SK-N-SH treated with all-trans-retinoic acid at 6 μM for 48 hours (cell line): ENCODE data around the gene GPR137B.

Experiments
- ATAC-seq: fragments of 200-7000 bp; cut with Tn5 transposase; 3 replicates; pipeline ENCODE4 v1.9.1; 2020; ENCODE audit warnings: mild to moderate bottlenecking, moderate library complexity
- ARNTL ChIP-seq: fragments of 450-650 bp; formaldehyde crosslinking; IDR thresholded peaks from 2 replicates; pipeline ENCODE4 v1.5.0; 2020; ENCODE audit warnings: low read depth, mild to moderate bottlenecking, moderate library complexity, borderline replicate concordance
- BACH2 ChIP-seq: fragments of 250-450 bp; sonication (Bioruptor Pico); IDR thresholded peaks from 2 replicates; pipeline ENCODE4 v1.9.0; 2021; ENCODE audit warnings: mild to moderate bottlenecking, borderline replicate concordance
- CSDC2 ChIP-seq: fragments of 250-450 bp; sonication (Bioruptor Pico); IDR thresholded peaks from 2 replicates; pipeline ENCODE4 v1.5.0; 2020; ENCODE audit warnings: mild to moderate bottlenecking, moderate library complexity
- ESRRG ChIP-seq: fragments of 250-450 bp; sonication (Bioruptor Pico); IDR thresholded peaks from 2 replicates; pipeline ENCODE4 v1.6.1; 2021; ENCODE audit warnings: mild to moderate bottlenecking
- GLIS3 ChIP-seq: fragments of 250-450 bp; sonication (Bioruptor Pico); IDR thresholded peaks from 2 replicates; pipeline ENCODE4 v1.5.0; 2020; ENCODE audit warnings: mild to moderate bottlenecking, moderate library complexity
- ISL1 ChIP-seq: fragments of 250-450 bp; sonication (Bioruptor Pico); IDR thresholded peaks from 2 replicates; pipeline ENCODE4 v2.1.2; 2022; ENCODE audit warnings: mild to moderate bottlenecking, moderate library complexity
- PPARA ChIP-seq: fragments of 250-450 bp; sonication (Bioruptor Pico); IDR thresholded peaks from 2 replicates; pipeline ENCODE4 v1.5.0; 2020; ENCODE audit warnings: mild to moderate bottlenecking, borderline replicate concordance
- RARB ChIP-seq: fragments of 250-450 bp; sonication (Bioruptor Pico); IDR thresholded peaks from 2 replicates; pipeline ENCODE4 v1.8.0; 2021; ENCODE audit warnings: mild to moderate bottlenecking, moderate library complexity
- SNAI2 ChIP-seq: fragments of 250-450 bp; sonication (Bioruptor Pico); IDR thresholded peaks from 2 replicates; pipeline ENCODE4 v1.5.0; 2020; ENCODE audit warnings: mild to moderate bottlenecking, moderate library complexity
- TCF4 ChIP-seq: fragments of 250-450 bp; sonication (Bioruptor Pico); IDR thresholded peaks from 2 replicates; pipeline ENCODE4 v1.8.0; 2021; ENCODE audit warnings: mild to moderate bottlenecking, moderate library complexity, borderline replicate concordance
- TOX ChIP-seq: fragments of 250-450 bp; sonication (Bioruptor Pico); IDR thresholded peaks from 2 replicates; pipeline ENCODE4 v1.8.0; 2021; ENCODE audit warnings: mild to moderate bottlenecking, moderate library complexity, borderline replicate concordance
- ZFP3 ChIP-seq: fragments of 250-450 bp; sonication (Bioruptor Pico); IDR thresholded peaks from 2 replicates; pipeline ENCODE4 v1.5.0; 2020; ENCODE audit warnings: mild to moderate bottlenecking, moderate library complexity
- ZFP30 ChIP-seq: fragments of 450-650 bp; formaldehyde crosslinking; IDR thresholded peaks from 2 replicates; pipeline ENCODE4 v1.5.0; 2022; ENCODE audit warnings: mild to moderate bottlenecking, moderate library complexity
- ZNF565 ChIP-seq: fragments of 450-650 bp; formaldehyde crosslinking; conservative IDR thresholded peaks from 2 replicates; pipeline ENCODE4 v1.5.0; 2020; ENCODE audit warnings: low read depth, mild to moderate bottlenecking, moderate library complexity
- ZNF70 ChIP-seq: fragments of 450-650 bp; formaldehyde crosslinking; IDR thresholded peaks from 2 replicates; pipeline ENCODE4 v1.5.0; 2020; ENCODE audit warnings: mild to moderate bottlenecking, moderate library complexity
- ZNF8 ChIP-seq: fragments of 450-650 bp; formaldehyde crosslinking; IDR thresholded peaks from 2 replicates; pipeline ENCODE4 v1.5.0; 2020; ENCODE audit warnings: mild to moderate bottlenecking, moderate library complexity
- TF ChIP-seq, protein P1 (sequence below): fragments of 250-450 bp; sonication (Bioruptor Pico); IDR thresholded peaks from 2 replicates; pipeline ENCODE4 v1.5.0; 2020; ENCODE audit warnings: mild to moderate bottlenecking, moderate library complexity
- TF ChIP-seq, protein P2 (sequence below): fragments of 250-450 bp; sonication (Bioruptor Pico); IDR thresholded peaks from 2 replicates; pipeline ENCODE4 v1.5.1; 2020; ENCODE audit warnings: low read depth, mild to moderate bottlenecking, moderate library complexity
- TF ChIP-seq, protein P3 (sequence below): fragments of 250-450 bp; sonication (Bioruptor Pico); IDR thresholded peaks from 2 replicates; pipeline ENCODE4 v1.5.1; 2021; ENCODE audit warnings: mild to moderate bottlenecking, moderate library complexity
- TF ChIP-seq, protein P4 (sequence below): fragments of 250-450 bp; sonication (Bioruptor Pico); IDR thresholded peaks from 2 replicates; pipeline ENCODE4 v1.8.0; 2020; ENCODE audit warnings: mild to moderate bottlenecking, moderate library complexity, borderline replicate concordance

Gene GPR137B

DNA sequence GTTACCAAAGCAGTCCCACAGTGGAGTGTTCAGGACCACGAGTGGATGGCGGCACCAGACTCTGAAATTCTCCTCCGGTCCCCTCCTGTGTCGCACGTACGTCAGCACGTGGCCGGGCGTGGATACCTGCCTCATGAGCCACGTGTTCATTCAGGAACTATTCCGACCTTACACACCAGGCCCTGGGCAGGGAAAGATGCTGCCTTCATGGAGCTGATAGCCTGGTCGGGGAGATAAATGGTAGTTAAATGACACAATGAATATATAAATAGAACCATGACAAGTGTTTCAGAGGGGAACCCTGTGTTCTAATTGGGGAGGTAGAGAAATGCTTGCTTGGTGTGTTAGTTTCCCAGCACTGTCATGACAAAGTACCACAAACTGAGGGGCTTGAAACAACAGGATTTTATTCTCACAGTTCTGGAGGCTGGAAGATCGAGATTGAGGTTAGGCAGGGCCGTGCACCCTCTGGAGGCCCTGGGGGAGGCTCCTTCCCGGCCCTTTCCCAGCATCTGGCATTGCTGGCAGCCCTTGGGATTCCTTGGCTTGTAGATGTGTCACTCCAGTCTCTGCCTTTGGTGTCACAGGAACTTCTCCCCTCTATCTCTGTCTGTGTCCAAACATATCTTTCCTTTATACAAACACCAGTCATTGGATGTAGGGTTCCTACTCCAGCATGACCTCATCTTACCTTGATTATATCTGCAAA is 28.9 kb upstream of the GPR137B start:
- TF ChIP-seq, protein P1, sequence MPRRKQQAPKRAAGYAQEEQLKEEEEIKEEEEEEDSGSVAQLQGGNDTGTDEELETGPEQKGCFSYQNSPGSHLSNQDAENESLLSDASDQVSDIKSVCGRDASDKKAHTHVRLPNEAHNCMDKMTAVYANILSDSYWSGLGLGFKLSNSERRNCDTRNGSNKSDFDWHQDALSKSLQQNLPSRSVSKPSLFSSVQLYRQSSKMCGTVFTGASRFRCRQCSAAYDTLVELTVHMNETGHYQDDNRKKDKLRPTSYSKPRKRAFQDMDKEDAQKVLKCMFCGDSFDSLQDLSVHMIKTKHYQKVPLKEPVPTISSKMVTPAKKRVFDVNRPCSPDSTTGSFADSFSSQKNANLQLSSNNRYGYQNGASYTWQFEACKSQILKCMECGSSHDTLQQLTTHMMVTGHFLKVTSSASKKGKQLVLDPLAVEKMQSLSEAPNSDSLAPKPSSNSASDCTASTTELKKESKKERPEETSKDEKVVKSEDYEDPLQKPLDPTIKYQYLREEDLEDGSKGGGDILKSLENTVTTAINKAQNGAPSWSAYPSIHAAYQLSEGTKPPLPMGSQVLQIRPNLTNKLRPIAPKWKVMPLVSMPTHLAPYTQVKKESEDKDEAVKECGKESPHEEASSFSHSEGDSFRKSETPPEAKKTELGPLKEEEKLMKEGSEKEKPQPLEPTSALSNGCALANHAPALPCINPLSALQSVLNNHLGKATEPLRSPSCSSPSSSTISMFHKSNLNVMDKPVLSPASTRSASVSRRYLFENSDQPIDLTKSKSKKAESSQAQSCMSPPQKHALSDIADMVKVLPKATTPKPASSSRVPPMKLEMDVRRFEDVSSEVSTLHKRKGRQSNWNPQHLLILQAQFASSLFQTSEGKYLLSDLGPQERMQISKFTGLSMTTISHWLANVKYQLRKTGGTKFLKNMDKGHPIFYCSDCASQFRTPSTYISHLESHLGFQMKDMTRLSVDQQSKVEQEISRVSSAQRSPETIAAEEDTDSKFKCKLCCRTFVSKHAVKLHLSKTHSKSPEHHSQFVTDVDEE (CRISPR knock-in tag) = no peak
- TF ChIP-seq ESRRG (CRISPR knock-in tag) (no peak), ZNF565 (CRISPR knock-in tag) (no peak), ZNF70 (CRISPR knock-in tag) (no peak), ISL1 (CRISPR knock-in tag) (no peak), TCF4 (no peak), ZFP3 (CRISPR knock-in tag) (no peak), ZNF8 (CRISPR knock-in tag) (no peak), BACH2 (CRISPR knock-in tag) (no peak), CSDC2 (CRISPR knock-in tag) (no peak), RARB (CRISPR knock-in tag) (no peak), GLIS3 (CRISPR knock-in tag) (no peak), PPARA (CRISPR knock-in tag) (no peak), ARNTL (CRISPR knock-in tag) (no peak)
- TF ChIP-seq, protein P2, sequence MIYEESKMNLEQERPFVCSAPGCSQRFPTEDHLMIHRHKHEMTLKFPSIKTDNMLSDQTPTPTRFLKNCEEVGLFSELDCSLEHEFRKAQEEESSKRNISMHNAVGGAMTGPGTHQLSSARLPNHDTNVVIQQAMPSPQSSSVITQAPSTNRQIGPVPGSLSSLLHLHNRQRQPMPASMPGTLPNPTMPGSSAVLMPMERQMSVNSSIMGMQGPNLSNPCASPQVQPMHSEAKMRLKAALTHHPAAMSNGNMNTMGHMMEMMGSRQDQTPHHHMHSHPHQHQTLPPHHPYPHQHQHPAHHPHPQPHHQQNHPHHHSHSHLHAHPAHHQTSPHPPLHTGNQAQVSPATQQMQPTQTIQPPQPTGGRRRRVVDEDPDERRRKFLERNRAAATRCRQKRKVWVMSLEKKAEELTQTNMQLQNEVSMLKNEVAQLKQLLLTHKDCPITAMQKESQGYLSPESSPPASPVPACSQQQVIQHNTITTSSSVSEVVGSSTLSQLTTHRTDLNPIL (CRISPR knock-in tag) = no peak
- no peak for ATAC-seq

DNA sequence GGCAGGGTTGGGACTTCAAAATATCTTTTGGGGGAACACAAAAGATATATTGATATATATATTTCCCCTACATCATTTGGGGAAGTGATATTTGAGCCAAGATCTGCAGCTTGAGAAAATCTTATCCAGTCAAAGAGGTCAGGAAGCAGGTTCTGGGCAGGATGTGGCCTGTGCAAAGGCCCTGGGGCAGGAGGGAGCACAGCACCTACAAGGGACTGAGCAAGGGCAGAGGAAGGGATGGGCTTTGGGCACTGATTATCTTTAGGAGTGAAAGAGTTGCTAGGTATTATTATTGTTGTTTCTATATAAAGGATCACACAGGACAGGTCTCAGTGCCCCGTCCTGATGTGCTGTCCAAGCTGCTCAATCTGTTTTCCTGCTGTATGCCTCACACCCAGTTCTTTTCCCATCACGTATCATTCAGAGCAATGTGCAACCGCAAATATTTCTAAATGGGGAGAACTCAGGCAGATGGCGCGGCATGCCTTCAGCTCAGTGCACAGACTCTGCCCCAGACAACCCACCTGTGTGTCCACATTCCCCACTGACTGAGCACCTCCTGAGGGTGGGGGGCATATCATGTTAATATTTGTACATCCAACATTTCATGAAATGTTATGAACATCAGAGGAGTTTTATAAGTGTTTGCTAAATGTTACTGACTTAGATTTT is 28.1 kb upstream of the GPR137B start:
- no peak for ATAC-seq
- TF ChIP-seq, protein P2 (CRISPR knock-in tag) = no peak
- TF ChIP-seq TOX (CRISPR knock-in tag) (no peak), SNAI2 (no peak), ESRRG (CRISPR knock-in tag) (no peak)

DNA sequence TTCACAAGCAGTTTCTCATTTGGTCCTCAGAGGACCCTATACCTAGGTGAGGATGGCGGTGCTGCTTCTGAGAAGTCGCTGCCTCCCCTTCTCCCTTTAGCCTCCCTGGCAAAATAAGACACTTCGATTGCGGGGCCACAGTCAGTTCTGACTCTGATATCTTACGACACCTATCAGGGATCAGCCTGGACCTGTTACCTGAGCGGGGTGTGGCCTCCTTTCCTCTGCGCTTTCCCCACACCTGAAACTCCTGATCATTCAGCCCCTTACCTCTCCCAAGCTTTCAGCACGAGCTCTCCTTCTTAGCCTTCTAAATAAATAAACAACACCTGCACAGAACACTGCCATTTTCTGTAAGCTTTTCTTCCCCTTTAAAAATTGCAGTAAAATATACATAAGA is 24.6 kb upstream of the GPR137B start:
- TF ChIP-seq ESRRG (CRISPR knock-in tag) (no peak), TCF4 (no peak), ZNF565 (CRISPR knock-in tag) (no peak)
- TF ChIP-seq, protein P3, sequence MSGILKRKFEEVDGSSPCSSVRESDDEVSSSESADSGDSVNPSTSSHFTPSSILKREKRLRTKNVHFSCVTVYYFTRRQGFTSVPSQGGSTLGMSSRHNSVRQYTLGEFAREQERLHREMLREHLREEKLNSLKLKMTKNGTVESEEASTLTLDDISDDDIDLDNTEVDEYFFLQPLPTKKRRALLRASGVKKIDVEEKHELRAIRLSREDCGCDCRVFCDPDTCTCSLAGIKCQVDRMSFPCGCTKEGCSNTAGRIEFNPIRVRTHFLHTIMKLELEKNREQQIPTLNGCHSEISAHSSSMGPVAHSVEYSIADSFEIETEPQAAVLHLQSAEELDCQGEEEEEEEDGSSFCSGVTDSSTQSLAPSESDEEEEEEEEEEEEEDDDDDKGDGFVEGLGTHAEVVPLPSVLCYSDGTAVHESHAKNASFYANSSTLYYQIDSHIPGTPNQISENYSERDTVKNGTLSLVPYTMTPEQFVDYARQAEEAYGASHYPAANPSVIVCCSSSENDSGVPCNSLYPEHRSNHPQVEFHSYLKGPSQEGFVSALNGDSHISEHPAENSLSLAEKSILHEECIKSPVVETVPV = no peak
- ATAC-seq = no peak

DNA sequence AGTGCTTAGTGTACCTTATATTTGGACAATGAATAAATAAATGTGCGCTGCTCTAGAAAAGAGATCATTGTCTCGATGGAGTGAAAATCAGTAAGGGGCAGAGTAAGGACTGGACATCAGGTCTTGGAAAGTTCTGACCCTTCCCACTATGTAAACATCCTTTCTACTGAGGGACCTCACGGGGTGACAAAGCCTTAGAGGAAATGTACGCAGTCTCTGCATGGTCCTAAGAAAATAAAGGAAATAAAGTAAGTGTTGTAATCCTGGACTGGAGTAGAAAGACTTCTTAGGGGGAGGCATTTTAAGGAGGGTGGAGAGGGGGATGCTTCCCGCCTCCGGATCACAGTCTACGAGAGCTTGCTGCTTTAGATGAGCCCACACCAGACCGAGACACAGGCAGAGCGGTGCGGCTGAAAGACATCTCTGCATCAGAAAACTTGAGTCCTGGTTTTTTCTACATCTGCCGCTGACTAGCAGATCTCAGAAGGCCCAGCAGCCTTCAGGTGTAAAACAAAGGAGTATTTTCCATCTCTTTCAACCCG is 22.3 kb upstream of the GPR137B start:
- ATAC-seq = no peak; the same call in 2 of the 3 replicates
- TF ChIP-seq ZNF565 (CRISPR knock-in tag) = no peak
- TF ChIP-seq ZFP30 = no peak
- TF ChIP-seq, protein P2 (CRISPR knock-in tag) = no peak
- TF ChIP-seq, protein P4, sequence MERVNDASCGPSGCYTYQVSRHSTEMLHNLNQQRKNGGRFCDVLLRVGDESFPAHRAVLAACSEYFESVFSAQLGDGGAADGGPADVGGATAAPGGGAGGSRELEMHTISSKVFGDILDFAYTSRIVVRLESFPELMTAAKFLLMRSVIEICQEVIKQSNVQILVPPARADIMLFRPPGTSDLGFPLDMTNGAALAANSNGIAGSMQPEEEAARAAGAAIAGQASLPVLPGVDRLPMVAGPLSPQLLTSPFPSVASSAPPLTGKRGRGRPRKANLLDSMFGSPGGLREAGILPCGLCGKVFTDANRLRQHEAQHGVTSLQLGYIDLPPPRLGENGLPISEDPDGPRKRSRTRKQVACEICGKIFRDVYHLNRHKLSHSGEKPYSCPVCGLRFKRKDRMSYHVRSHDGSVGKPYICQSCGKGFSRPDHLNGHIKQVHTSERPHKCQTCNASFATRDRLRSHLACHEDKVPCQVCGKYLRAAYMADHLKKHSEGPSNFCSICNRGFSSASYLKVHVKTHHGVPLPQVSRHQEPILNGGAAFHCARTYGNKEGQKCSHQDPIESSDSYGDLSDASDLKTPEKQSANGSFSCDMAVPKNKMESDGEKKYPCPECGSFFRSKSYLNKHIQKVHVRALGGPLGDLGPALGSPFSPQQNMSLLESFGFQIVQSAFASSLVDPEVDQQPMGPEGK (CRISPR knock-in tag) = no peak
- TF ChIP-seq BACH2 (CRISPR knock-in tag) = no peak
- no peak for TF ChIP-seq ZFP3 (CRISPR knock-in tag)
- no peak for TF ChIP-seq SNAI2
- TF ChIP-seq ESRRG (CRISPR knock-in tag) = no peak
- no peak for TF ChIP-seq GLIS3 (CRISPR knock-in tag)
- TF ChIP-seq, protein P3 = no peak
- no peak for TF ChIP-seq RARB (CRISPR knock-in tag)
